Activated CD4-positive, CD25-positive, alpha-beta regulatory T cell (primary cell): ENCODE measurements around the gene PCID2.
A peak's percentile ranks its signal among the peaks of the same experiment; 100 is the strongest.

Experiments
- DNase-seq, 4 experiments: peaks; one replicate each; lab custom pipeline; 2025; lab: John Stamatoyannopoulos, UW

Gene PCID2

DNA sequence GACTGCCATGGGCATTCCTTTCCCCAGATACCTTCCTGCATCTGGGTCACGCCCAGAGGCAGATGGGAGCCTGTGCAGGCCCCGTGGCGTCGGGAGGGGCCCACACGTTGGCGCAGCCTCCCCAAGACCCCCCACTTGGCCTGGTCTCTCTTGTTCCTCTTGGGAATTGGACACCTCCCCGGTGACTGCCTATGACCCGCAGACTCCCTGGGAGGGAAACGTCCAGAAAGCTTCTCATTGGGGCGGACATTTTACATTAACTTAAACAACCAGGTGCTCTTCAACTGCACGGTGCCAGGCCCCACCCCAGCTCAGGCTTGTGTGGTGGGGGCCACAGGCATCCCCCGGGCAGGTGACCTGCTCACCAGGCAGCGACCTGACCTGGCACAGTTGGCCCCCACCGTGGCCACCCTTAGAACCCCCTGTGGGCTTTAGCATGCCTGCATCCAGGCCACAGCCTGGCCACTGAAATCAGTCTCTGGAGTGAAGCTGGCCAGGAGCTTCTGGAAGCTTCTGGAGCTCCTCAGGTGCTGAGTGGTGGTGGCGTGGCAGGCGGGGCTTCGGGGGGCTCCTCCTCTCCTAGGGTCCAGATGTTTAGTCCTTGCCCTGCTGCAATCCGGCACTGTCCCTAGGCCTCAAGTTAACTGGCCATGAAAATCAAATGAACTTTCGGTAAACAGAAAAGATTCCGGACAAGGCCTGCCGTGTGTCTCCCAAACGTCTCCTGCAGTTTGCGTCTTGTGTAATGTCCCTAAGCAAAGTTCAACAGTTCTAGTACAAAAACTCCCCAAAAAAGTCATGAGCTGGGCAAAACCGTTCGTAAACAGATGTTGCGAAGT lies 58.5 kb downstream of the PCID2 start:
- DNase-seq, result no peak

DNA sequence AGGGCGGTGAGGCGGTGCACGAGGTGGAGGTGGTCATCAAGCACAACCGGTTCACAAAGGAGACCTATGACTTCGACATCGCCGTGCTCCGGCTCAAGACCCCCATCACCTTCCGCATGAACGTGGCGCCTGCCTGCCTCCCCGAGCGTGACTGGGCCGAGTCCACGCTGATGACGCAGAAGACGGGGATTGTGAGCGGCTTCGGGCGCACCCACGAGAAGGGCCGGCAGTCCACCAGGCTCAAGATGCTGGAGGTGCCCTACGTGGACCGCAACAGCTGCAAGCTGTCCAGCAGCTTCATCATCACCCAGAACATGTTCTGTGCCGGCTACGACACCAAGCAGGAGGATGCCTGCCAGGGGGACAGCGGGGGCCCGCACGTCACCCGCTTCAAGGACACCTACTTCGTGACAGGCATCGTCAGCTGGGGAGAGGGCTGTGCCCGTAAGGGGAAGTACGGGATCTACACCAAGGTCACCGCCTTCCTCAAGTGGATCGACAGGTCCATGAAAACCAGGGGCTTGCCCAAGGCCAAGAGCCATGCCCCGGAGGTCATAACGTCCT lies 59.4 kb downstream of the PCID2 start:
- no peak for DNase-seq

DNA sequence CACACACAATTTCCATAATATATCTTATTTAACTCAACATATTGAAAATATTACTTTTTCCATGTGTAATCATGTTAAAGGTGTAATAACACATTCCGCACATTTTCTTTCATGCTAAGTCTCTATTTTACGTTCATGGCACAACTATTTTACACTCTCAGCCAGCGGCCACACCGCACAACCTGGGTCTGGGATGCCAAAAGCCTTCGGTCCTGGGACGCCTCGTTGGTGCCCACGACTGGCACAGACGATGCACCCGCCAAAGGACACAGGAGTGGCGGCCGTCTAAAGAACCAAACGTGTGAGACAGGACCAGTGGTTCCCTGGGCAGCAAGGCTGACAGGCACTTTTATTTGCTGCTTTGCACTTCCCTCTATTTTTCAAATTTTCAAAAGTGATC lies 60.1 kb downstream of the PCID2 start:
- no peak for DNase-seq

DNA sequence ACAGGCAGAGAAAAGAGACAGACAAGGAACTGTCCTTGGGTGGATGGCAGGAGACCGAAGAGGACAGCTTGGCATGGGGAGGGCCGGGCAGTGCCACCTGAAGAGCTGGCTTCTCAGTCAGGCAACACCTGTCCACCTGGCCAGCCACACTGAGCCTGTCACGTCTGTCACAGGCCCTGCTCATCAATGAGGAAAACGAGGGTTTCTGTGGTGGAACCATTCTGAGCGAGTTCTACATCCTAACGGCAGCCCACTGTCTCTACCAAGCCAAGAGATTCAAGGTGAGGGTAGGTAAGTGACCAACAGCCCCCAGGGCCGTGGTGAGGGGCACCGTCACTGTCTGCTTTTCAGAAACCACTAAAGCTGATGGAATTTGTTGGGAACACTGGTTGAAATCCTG lies 61.3 kb downstream of the PCID2 start:
- no peak for DNase-seq

- no peak for DNase-seq
Measured at GRCh38 chr13:113146750-113147149, 61.7 kb downstream of the PCID2 start.

DNA sequence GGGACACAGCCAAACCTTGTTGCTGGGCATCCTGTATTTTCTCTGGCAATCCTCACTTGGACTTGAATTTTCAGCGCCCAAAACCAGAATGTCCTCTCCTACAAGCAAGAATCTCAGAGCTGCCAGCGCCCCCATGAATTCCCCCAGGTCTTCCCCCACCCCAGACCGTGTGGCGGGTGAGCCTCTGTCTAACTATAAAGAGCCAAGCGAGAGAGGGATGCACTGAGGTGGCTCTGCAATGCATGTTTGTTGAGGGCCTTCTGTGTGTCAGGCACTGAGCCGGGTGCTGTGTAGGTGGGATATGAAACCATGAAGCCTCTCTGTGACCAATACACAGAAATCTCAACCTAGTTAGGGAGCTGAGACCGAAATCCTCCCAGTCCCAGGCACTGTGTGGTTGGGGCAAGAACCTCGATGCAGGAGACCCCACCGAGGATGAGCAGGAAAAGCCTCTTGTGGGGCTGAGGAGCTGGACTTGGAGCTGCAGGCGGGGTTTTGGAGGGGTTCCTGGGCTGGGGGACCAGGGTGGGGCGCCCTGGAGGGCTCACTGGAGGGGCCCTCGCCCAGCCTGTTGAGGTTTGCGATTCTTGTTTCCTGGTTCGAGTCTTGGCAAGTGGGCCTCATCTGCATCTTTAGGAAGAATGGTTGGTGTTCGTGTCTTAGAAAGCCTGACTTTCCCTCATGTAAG lies 62.4 kb downstream of the PCID2 start:
- no peak for DNase-seq

GRCh38 chr13:113145496-113145895 lies 63.0 kb downstream of the PCID2 start:
- peak in 1 of 4 experiments; percentile 8 for DNase-seq

DNA sequence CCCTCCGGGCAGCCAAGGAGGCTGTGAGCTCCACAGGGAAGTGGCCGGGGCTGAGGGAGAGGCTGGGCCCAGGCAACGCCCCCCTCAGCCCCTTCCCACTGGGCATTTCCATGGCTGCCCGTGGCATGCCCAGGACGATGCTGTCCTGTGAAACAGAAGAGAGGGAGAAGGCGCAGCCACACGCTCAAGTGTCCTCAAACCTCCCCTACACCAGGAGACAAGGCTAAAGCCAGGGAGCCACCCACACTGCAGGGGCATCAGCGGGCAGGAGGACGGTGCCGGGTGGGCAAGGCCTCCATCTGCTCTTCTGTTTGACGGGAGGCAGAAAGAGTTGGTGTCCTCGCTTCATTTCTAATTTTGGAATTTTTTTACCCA lies 64.2 kb downstream of the PCID2 start:
- no peak for DNase-seq

- DNase-seq, result no peak
Measured at GRCh38 chr13:113143466-113144254, 64.8 kb downstream of the PCID2 start.

- DNase-seq, result no peak
Measured at GRCh38 chr13:113142876-113143275, 65.6 kb downstream of the PCID2 start.

- DNase-seq, result no peak
Measured at GRCh38 chr13:113141601-113141970, 66.9 kb downstream of the PCID2 start.

DNA sequence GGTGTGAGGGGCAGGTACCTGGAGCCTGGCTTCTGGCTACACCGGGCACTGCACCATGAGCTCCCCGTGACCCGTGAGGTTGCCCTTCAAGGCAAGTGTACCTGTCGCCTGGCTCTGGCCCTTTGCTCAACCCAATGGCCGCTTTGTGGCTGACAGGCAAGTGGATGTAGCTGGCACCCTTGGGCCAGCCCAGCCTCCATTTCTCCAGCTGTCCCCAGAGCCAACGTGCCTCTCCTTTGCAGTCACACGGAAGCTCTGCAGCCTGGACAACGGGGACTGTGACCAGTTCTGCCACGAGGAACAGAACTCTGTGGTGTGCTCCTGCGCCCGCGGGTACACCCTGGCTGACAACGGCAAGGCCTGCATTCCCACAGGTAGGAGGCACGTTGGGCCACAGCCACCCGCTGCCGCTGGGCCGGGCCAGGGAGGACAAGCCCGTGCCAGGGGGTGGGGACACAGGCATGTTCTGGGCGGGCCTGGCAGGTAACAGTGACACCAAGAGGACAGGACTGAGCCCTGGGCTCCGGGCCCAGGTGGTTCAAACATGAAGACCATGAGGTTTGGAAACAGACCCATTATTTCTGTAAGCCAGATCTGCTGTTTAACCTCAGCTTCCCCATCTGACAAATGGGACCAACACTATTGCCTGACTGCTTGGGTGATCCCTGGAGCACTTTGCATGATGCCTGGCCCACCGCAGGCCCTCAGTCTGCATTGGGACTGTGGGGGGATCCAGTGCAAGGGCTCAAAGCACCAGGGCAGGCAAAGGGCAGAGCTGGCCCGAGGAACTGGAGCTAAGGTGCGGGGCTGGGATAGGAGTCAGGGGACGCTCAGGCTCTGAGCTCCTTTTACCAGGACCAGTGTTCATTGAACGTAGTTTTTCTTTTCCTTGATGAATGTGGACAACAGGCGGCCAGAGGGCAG lies 67.5 kb downstream of the PCID2 start:
- DNase-seq, result no peak

GRCh38 chr13:113139577-113139976 lies 68.9 kb downstream of the PCID2 start:
- no peak for DNase-seq

DNA sequence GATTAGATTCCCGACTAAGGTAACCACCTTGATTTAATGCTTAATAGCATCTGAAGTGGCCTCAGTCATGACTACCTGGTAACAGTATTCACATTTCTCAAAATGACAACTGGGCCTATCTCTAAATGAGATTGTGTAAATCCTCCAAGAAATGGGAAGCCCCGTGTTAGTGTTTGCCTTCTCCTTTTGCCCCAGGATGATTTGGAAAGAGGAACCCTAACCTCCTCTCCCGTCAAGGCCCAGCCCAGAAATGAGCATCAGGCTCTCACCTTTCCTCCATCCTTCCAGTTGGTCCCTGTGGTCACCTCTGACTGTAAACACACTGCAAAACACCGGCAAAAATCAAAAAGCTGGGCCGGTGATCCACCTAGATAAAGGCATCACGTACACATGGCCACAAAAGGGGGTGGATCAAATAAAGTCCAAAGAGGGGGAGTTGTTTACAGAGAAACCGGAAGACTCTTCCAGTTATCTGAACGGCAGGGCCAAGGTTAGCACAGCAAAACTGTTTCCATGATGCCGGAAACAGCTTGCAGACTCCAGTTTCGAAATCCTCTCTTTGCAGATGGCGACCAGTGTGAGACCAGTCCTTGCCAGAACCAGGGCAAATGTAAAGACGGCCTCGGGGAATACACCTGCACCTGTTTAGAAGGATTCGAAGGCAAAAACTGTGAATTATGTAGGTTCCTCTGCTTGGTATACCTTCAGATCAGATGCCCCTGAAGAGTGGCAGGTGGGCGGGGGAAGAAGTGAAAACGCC lies 69.5 kb downstream of the PCID2 start:
- no peak for DNase-seq

- no peak for DNase-seq
Measured at GRCh38 chr13:113137691-113138298, 70.7 kb downstream of the PCID2 start.

DNA sequence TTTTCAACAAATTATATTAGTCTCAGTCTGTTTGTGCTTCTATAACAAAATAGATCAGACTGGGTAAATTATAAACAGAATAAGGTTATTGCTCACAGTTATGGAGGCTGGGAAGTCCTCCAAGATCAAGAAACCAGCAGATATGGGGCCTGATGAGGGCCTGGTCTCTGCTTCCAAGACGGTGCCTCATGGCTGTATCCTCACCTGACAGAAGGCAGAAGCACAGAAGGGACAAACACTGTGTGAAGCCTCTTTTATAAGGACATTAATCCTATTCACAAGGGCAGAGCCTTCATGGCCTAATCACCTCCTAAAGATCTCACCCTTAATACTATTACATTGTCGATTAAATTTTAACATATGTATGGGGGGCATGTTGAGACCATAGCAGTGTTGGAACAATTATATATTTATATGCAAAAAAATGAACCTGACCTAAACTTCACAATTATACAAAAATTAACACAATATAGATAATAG lies 73.1 kb downstream of the PCID2 start:
- DNase-seq, result no peak

- no peak for DNase-seq
Measured at GRCh38 chr13:113129921-113130750, 78.3 kb downstream of the PCID2 start.

GRCh38 chr13:113129480-113129879 lies 79.0 kb downstream of the PCID2 start:
- DNase-seq, result no peak
